ENCODE data around the gene NRARP. TPM values are rescaled to one million over a fixed set of nuclear protein-coding genes. Genes with fewer than 3 reads are reported as not detected.
A peak's percentile ranks its signal among the peaks of the same experiment; 100 is the strongest.

Gene NRARP
- total RNA-seq, 1 donor from 2014 or later, result 170 TPM

- Mint-ChIP-seq H3K4me1 (ENCODE audit: unreplicated experiment) (peaks cover 14% of the 10 kb centered on the region), H3K4me3 (ENCODE audit: unreplicated experiment) (peak overlapping the region; percentile 56), H3K36me3 (ENCODE audit: low read depth, unreplicated experiment) (peaks cover 24% of the 10 kb centered on the region), H3K27me3 (ENCODE audit: unreplicated experiment) (peaks cover 10% of the 10 kb centered on the region), H3K9me3 (ENCODE audit: unreplicated experiment) (no peaks in the 10 kb centered on the region), H3K27ac (ENCODE audit: unreplicated experiment) (no peak overlapping the region)
- no peak for DNase-seq (ENCODE audit: low spot score)
- TF ChIP-seq CTCF (IDR thresholded peaks at IDR 0.05; ENCODE audit: unreplicated experiment), result no peak
These were observed 31.0 kb downstream of the NRARP start for GRCh38 chr9:137270929-137271695.

GRCh38 chr9:137269231-137269772 is 32.8 kb downstream of the NRARP start:
- H3K36me3 Mint-ChIP-seq (ENCODE audit: low read depth, unreplicated experiment), result peaks cover 24% of the 10 kb centered on the region
- H3K27me3 Mint-ChIP-seq (ENCODE audit: unreplicated experiment), result peaks cover 5% of the 10 kb centered on the region
- peak overlapping the region; percentile 21 for H3K4me3 Mint-ChIP-seq (ENCODE audit: unreplicated experiment)
- peak overlapping the region; percentile 62 for H3K27ac Mint-ChIP-seq (ENCODE audit: unreplicated experiment)
- H3K4me1 Mint-ChIP-seq (ENCODE audit: unreplicated experiment), result peaks cover under 1% of the 10 kb centered on the region
- DNase-seq (ENCODE audit: low spot score), result no peak
- TF ChIP-seq CTCF (IDR thresholded peaks at IDR 0.05; ENCODE audit: unreplicated experiment), result no peak
- no peaks in the 10 kb centered on the region for H3K9me3 Mint-ChIP-seq (ENCODE audit: unreplicated experiment)

- Mint-ChIP-seq H3K36me3 (ENCODE audit: low read depth, unreplicated experiment) (peaks cover 23% of the 10 kb centered on the region), H3K27ac (ENCODE audit: unreplicated experiment) (peak overlapping the region; percentile 62), H3K27me3 (ENCODE audit: unreplicated experiment) (peaks cover 5% of the 10 kb centered on the region), H3K4me3 (ENCODE audit: unreplicated experiment) (no peak overlapping the region), H3K4me1 (ENCODE audit: unreplicated experiment) (no peaks in the 10 kb centered on the region), H3K9me3 (ENCODE audit: unreplicated experiment) (no peaks in the 10 kb centered on the region)
- no peak for TF ChIP-seq CTCF (IDR thresholded peaks at IDR 0.05; ENCODE audit: unreplicated experiment)
- no peak for DNase-seq (ENCODE audit: low spot score)
These were observed 33.4 kb downstream of the NRARP start for GRCh38 chr9:137268538-137269201.

- Mint-ChIP-seq H3K4me1 (ENCODE audit: unreplicated experiment) (no peaks in the 10 kb centered on the region), H3K9me3 (ENCODE audit: unreplicated experiment) (no peaks in the 10 kb centered on the region), H3K27ac (ENCODE audit: unreplicated experiment) (no peak overlapping the region), H3K27me3 (ENCODE audit: unreplicated experiment) (peaks cover 5% of the 10 kb centered on the region), H3K36me3 (ENCODE audit: low read depth, unreplicated experiment) (peaks cover 19% of the 10 kb centered on the region), H3K4me3 (ENCODE audit: unreplicated experiment) (no peak overlapping the region)
- no peak for DNase-seq (ENCODE audit: low spot score)
- TF ChIP-seq CTCF (IDR thresholded peaks at IDR 0.05; ENCODE audit: unreplicated experiment), result no peak
These were observed 34.1 kb downstream of the NRARP start for GRCh38 chr9:137267933-137268355.
